Limb (tissue), 2 donors: ENCODE results near the gene TMEM11.

ENCODE experiments used
- DNase-seq, 2 donors: peaks; one replicate each; pipeline ENCODE4 v3.0.0-alpha.2; 2016; ENCODE audit errors: extremely low spot score in 2 of 2

Gene TMEM11

DNA sequence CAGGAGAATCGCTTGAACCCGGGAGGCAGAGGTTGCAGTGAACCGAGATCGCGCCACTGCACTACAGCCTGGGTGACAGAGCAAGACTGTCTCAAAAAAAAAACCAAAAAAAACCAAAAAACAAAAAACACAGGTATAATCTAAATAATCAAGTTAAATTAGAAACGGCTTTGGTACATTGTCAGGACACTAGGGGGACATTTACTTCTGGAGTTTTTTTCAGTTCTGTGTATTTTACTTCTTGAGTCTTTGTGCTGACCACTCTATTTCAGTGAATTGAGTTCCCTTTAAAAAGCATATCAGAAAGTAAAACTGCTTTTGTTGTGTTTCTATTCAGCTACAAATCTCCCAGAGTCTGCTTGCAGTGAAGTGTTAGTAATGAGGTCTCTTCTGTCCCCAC is 50.9 kb downstream of the TMEM11 start:
- no peak for DNase-seq

- DNase-seq, result no peak
Observed at GRCh38 chr17:21162394-21162775, 51.6 kb downstream of the TMEM11 start.

DNA sequence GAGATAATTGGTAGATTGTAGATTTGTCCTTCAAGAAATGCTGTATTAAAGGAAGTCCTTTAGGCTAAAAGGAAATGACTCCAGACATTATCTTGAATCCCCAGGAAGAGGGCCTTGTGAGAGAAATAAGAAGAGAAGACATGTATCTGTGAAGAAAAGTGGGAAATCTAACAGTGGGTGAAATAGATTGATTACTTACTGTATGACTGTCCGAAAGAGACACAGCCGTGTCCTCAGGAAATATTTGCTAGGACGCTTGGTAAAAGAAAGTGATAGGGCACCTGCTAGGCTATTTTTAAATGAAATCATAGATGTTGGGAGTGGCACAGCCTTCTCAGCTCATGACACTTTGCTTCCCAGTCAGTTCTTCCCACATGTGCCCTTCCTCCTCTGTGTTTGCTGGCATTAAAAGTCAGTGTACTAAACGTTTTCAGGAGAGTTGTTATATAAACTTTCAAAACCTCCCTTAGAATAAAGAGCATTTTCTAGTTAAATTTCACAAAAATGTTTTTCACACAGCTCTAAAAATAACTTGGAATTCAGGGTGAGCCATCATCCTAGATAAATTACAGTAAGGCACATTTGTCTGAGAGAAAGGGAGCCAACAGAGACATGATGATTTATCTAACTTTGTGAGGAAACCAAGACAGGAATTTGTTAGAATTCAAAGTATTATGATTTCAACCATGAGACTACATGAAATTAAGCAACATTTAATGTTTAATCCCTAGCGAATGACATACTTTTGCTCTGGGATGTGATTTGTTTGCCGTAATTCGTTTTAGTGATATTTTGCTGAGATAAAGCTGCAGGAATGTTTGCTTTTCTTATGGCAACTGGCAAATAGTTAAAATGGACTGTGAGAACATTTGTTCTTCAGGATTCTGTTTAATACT is 52.2 kb downstream of the TMEM11 start:
- DNase-seq, result no peak

DNA sequence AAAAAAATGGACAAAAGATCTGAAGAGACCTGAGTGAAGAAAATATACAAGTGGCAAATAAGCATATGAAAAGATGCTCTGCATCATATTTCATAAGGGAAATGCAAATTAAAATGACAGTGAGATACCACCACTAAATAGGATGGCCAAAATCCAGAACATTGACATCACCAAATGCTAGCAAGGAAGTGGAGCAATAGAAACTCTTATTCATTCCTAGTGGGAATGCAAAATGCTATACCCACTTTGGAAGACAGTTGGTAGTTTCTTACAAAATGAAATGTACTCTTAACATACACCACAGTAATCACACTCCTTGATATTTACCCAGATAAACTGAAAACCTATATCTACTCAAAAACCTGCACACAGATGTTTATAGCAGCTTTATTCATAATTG is 53.6 kb downstream of the TMEM11 start:
- no peak for DNase-seq

DNA sequence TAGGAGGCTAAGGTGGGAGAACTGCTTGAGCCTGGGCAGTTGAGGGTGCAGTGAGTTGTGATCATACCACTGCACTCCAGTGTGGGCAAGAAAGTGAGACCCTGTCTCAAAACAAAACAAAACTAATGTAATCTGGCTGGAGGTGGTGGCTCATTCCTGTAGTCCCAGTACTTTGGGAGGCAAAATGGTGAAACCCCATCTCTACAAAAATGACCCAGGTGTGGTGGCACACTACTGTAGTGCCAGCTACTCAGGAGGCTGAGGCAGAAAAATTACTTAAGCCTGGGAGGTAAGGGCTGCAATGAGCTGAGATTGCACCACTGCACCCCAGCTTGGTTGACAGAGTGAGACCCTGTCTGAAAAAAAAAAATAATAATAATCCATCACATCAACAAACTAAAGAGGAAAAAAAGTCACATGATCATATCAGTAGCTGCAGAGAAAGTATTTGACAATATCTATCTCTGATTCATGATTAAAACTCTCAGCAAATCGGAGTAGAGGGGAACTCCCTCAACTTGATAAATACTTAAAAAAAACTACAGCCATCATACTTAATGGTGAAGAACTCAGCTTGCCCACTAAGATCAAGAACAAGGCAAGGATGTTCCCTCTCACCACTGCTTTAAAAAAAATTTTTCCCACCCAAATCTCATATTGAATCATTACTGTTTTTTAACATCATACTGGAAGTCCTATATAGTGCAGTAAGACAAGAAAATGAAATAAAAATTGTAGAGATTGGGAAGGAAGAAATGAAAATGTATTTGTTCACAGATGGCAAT is 56.2 kb downstream of the TMEM11 start:
- DNase-seq, result no peak

DNA sequence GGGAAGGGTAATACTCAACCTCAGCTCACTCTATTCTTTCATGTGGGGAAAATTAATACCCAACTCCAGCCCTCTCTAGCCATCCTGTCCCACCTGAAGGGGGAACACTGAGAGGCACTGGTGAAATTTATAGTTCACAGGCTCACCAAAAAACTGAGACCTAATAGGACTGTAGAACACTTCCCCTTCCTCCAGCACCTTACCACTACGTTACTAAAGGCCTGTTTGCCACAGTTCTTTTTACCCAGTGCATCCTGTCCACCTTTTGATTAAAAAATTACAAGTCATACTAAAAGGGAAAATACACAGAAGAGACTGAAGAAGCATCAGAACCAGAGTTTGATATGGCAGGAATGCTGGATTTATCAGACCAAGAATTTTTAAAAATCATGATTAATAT is 61.2 kb downstream of the TMEM11 start:
- DNase-seq, result no peak

DNA sequence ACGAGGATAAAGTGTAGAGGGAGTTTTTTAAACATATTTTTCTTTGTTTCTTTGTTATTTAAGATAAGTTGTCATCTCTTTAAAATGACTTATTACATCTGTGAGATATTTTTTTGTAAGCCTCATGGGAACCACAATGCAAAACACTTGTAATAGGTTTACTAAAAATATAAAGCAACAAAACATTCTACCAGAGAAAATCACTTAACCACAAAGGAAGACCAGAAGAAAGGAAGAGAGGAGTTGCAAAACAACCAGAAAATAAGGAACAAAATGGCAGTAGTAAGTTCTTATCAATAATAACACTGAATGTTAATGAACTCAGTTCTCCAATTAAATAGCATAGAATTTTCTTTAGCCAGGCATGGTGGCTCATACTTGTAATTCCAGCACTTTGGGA is 64.3 kb downstream of the TMEM11 start:
- DNase-seq, result no peak
